ENCODE measurements around the gene CHST12.
A peak's percentile ranks its signal among the peaks of the same experiment; 100 is the strongest.

CHST12 gene

GRCh38 chr7:2398506-2398905 is 4.9 kb upstream of the CHST12 start:
- Histone ChIP-seq H3K27me3 (no peaks in the 10 kb centered on the region), H3K4me3 (ENCODE audit: low read depth, low read length) (no peak overlapping the region), H3K9me3 (no peaks in the 10 kb centered on the region), H3K4me1 (peaks cover 13% of the 10 kb centered on the region), H3K36me3 (no peaks in the 10 kb centered on the region)
- no peak for TF ChIP-seq CTCF (IDR thresholded peaks at IDR 0.05; ENCODE audit: low read depth, low read length)
- DNase-seq: no peak

- no peak overlapping the region for H3K4me3 ChIP-seq (ENCODE audit: low read depth, low read length)
- TF ChIP-seq CTCF (IDR thresholded peaks at IDR 0.05; ENCODE audit: low read depth, low read length): no peak
- H3K27me3 ChIP-seq: no peaks in the 10 kb centered on the region
- H3K4me1 ChIP-seq: peaks cover 13% of the 10 kb centered on the region
- H3K36me3 ChIP-seq: no peaks in the 10 kb centered on the region
- no peaks in the 10 kb centered on the region for H3K9me3 ChIP-seq
- DNase-seq: peak; percentile 62
These were observed 3.4 kb upstream of the CHST12 start for GRCh38 chr7:2399848-2400587.

GRCh38 chr7:2402687-2403013 is 761 bp upstream of the CHST12 start:
- H3K4me3 ChIP-seq (ENCODE audit: low read depth, low read length): peak overlapping the region; percentile 62
- H3K9me3 ChIP-seq: no peaks in the 10 kb centered on the region
- H3K27me3 ChIP-seq: no peaks in the 10 kb centered on the region
- no peak for DNase-seq
- H3K36me3 ChIP-seq: no peaks in the 10 kb centered on the region
- H3K4me1 ChIP-seq: peaks cover 13% of the 10 kb centered on the region
- TF ChIP-seq CTCF (IDR thresholded peaks at IDR 0.05; ENCODE audit: low read depth, low read length): no peak

- DNase-seq: peak; percentile 57
- no peaks in the 10 kb centered on the region for H3K27me3 ChIP-seq
- H3K4me1 ChIP-seq: peaks cover 13% of the 10 kb centered on the region
- H3K36me3 ChIP-seq: no peaks in the 10 kb centered on the region
- H3K9me3 ChIP-seq: no peaks in the 10 kb centered on the region
- peak overlapping the region; percentile 83 for H3K4me3 ChIP-seq (ENCODE audit: low read depth, low read length)
- no peak; the same call in 1 of the 2 replicates for TF ChIP-seq CTCF (IDR thresholded peaks at IDR 0.05; ENCODE audit: low read depth, low read length)
These were observed 572 bp downstream of the CHST12 start for GRCh38 chr7:2403718-2404648.

GRCh38 chr7:2404714-2405119 is 1.3 kb downstream of the CHST12 start:
- no peaks in the 10 kb centered on the region for H3K36me3 ChIP-seq
- no peaks in the 10 kb centered on the region for H3K9me3 ChIP-seq
- no peak for DNase-seq
- no peak for TF ChIP-seq CTCF (IDR thresholded peaks at IDR 0.05; ENCODE audit: low read depth, low read length)
- H3K4me1 ChIP-seq: peaks cover 9% of the 10 kb centered on the region
- H3K4me3 ChIP-seq (ENCODE audit: low read depth, low read length): peak overlapping the region; percentile 83
- no peaks in the 10 kb centered on the region for H3K27me3 ChIP-seq

- H3K36me3 ChIP-seq: no peaks in the 10 kb centered on the region
- no peak overlapping the region for H3K4me3 ChIP-seq (ENCODE audit: low read depth, low read length)
- H3K27me3 ChIP-seq: no peaks in the 10 kb centered on the region
- TF ChIP-seq CTCF (IDR thresholded peaks at IDR 0.05; ENCODE audit: low read depth, low read length): no peak
- H3K9me3 ChIP-seq: no peaks in the 10 kb centered on the region
- DNase-seq: no peak
- H3K4me1 ChIP-seq: peaks cover 6% of the 10 kb centered on the region
These were observed 1.8 kb downstream of the CHST12 start for GRCh38 chr7:2405201-2405600.

All from BE2C (cell line).